GM19438 (cell line): Measurements from ENCODE around the gene C19orf44.

Experiments
- ATAC-seq: cut with Tn5 transposase; IDR thresholded peaks from one replicate; pipeline ENCODE4 v1.9.1; 2021; ENCODE audit warnings: low read depth; ENCODE audit not compliant: unreplicated experiment

Gene C19orf44

GRCh38 chr19:16514383-16515019 is 18.3 kb downstream of the C19orf44 start:
- ATAC-seq: no peak

GRCh38 chr19:16516381-16516780 is 20.2 kb downstream of the C19orf44 start:
- ATAC-seq: no peak

- no peak for ATAC-seq
Observed at GRCh38 chr19:16516923-16517610, 20.9 kb downstream of the C19orf44 start.

- no peak for ATAC-seq
Observed at GRCh38 chr19:16518061-16518460, 21.9 kb downstream of the C19orf44 start.

- no peak for ATAC-seq
Observed at GRCh38 chr19:16518483-16519229, 22.5 kb downstream of the C19orf44 start.

GRCh38 chr19:16519230-16519687 is 23.1 kb downstream of the C19orf44 start:
- ATAC-seq: no peak

- ATAC-seq: no peak
Observed at GRCh38 chr19:16520074-16520973, 24.1 kb downstream of the C19orf44 start.

- ATAC-seq: no peak
Observed at GRCh38 chr19:16520986-16521624, 24.9 kb downstream of the C19orf44 start.

- no peak for ATAC-seq
Observed at GRCh38 chr19:16521715-16522289, 25.6 kb downstream of the C19orf44 start.

GRCh38 chr19:16522559-16523377 is 26.6 kb downstream of the C19orf44 start:
- ATAC-seq: no peak

- no peak for ATAC-seq
Observed at GRCh38 chr19:16524991-16525734, 29.0 kb downstream of the C19orf44 start.

GRCh38 chr19:16525751-16526481 is 29.7 kb downstream of the C19orf44 start:
- ATAC-seq: no peak

- ATAC-seq: no peak
Observed at GRCh38 chr19:16527334-16527935, 31.2 kb downstream of the C19orf44 start.

GRCh38 chr19:16527971-16528521 is 31.9 kb downstream of the C19orf44 start:
- ATAC-seq: no peak

- no peak for ATAC-seq
Observed at GRCh38 chr19:16529466-16530144, 33.4 kb downstream of the C19orf44 start.
